ENCODE results near the gene CTSE. TPM values are rescaled to one million over a fixed set of nuclear protein-coding genes. Genes with fewer than 3 reads are reported as not detected.

The CTSE gene
- polyA plus RNA-seq, 6 donors from 2014 or later = not detected

DNA sequence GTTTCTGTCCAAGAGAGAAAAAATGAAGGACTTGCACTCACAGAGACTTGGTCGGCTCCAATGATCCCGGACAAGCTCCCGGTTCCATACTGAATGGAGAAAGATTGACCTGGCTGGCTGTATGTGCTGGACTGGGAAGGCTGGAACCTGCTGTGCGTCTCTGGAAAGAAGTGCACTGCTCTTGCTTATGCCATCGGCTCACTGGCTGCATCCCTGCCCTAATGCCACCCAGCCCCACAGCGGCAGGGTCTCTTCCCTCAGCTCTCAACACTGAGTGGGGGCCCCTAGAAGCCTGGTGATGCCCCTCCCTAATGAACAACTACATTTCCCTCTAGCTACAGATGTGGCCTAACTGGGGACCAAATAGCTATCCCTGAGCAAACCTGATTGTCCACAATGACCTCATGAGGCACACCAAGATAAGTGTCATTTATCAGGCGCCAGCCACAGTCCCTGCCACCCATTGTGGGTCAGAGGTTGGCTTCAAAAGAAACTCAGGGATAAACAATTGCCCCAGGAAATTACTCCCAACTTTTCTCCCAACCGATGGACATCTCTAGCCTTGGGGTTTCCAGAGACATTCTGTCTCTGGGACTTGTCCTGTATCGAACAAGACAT, 2.6 kb downstream of the CTSE start:
- DNase-seq = no peak
- H3K36me3 Mint-ChIP-seq = no peaks in the 10 kb centered on the region
- no peak overlapping the region for H3K4me3 Mint-ChIP-seq
- no peaks in the 10 kb centered on the region for H3K4me1 Mint-ChIP-seq
- H3K27me3 Mint-ChIP-seq = peaks cover 0 to 14% (median 11%) of the 10 kb centered on the region in 3 donors
- no peaks in the 10 kb centered on the region for H3K9me3 Mint-ChIP-seq
- peak overlapping the region in 1 of 6 donors; percentile 51 for H3K27ac Mint-ChIP-seq
- ATAC-seq (ENCODE audit: low read depth in 2 of 2) = no peak

DNA sequence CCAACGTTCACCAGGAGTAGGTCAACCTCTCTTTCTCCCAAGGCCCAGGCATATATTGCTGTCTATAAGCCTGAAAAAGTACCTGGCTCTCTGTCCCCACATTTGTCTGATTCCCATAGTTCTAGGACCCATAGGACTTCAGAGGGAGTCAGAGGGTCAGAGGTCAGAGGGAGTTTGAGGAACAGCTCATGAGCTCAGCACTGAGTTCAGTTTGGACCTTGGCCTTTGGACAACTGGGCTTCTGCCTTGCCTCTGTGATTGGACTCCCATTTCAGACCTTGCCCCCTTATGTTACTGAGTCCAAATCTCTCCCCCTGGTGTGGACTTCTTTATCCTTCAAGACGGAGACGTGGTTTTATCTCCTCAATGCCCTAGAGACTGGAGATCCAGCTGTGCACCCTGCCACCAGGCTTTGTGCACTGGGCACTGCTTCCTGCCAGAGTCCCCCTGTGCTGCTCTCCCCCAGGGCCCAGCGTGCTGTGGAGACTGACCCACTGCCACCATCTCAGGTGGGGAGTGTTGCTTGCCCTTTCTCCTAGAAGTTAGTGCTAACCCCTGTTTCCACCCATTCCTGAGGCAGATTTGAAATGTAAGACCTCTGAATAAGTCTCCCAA, 3.2 kb downstream of the CTSE start:
- no peaks in the 10 kb centered on the region for H3K9me3 Mint-ChIP-seq
- no peak overlapping the region for H3K4me3 Mint-ChIP-seq
- DNase-seq (no peak), ATAC-seq (ENCODE audit: low read depth in 2 of 2) (no peak)
- H3K36me3 Mint-ChIP-seq = no peaks in the 10 kb centered on the region
- H3K27ac Mint-ChIP-seq = peak overlapping the region in 1 of 6 donors; percentile 69
- H3K27me3 Mint-ChIP-seq = peaks cover 0 to 14% (median 11%) of the 10 kb centered on the region in 3 donors
- H3K4me1 Mint-ChIP-seq = no peaks in the 10 kb centered on the region

DNA sequence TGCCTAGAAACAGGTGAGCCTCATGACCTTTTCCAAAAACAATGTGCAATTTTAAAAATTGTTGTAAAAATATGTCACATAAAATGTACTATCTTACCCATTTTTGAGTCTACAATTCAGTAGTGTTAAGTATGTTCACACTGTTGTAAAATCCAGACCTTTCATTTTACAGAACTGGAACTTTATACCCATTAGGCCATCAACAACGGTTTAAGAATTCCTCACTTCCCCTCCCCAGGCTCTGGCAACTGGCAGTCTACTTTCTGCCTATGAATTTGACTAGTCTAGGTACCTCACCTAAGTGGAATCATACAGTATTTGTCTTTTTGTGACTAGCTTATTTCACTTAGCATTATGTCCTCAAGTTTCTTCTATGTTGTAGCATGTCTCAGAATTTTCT, 8.6 kb downstream of the CTSE start:
- no peak for DNase-seq
- no peaks in the 10 kb centered on the region for H3K27me3 Mint-ChIP-seq
- no peak for ATAC-seq (ENCODE audit: low read depth in 2 of 2)
- H3K4me1 Mint-ChIP-seq = peaks cover 22 to 30% (median 26%) of the 10 kb centered on the region in 3 donors
- H3K36me3 Mint-ChIP-seq = no peaks in the 10 kb centered on the region
- no peaks in the 10 kb centered on the region for H3K9me3 Mint-ChIP-seq
- peak overlapping the region in 2 of 6 donors; percentile 5 to 53 for H3K27ac Mint-ChIP-seq
- H3K4me3 Mint-ChIP-seq = no peak overlapping the region

DNA sequence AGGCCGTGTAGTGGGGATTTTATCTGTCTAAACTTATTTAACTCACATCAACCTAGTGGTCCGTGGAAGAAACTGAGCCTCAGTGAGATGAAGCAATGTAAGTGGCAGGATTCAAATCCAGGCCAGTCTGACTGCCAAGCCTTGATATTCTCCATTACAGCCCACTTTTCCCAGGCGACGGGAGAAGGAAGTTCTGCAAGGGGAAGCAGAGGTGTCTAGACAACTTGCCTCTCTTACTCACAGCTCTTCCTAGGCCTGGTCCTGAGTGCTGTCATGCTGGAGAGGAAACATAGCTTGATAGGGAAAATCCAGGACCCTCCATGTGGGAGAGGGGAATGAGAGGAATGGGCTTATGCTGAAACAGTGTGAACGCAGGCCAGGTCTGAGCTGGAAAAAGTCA, 9.1 kb downstream of the CTSE start:
- Mint-ChIP-seq H3K36me3 (no peaks in the 10 kb centered on the region), H3K4me3 (peak overlapping the region in 1 of 8 donors; percentile 52), H3K27ac (peak overlapping the region in 1 of 6 donors; percentile 11), H3K9me3 (no peaks in the 10 kb centered on the region), H3K4me1 (peaks cover 22 to 30% (median 26%) of the 10 kb centered on the region in 3 donors), H3K27me3 (no peaks in the 10 kb centered on the region)
- ATAC-seq (ENCODE audit: low read depth in 2 of 2) (no peak), DNase-seq (no peak)

DNA sequence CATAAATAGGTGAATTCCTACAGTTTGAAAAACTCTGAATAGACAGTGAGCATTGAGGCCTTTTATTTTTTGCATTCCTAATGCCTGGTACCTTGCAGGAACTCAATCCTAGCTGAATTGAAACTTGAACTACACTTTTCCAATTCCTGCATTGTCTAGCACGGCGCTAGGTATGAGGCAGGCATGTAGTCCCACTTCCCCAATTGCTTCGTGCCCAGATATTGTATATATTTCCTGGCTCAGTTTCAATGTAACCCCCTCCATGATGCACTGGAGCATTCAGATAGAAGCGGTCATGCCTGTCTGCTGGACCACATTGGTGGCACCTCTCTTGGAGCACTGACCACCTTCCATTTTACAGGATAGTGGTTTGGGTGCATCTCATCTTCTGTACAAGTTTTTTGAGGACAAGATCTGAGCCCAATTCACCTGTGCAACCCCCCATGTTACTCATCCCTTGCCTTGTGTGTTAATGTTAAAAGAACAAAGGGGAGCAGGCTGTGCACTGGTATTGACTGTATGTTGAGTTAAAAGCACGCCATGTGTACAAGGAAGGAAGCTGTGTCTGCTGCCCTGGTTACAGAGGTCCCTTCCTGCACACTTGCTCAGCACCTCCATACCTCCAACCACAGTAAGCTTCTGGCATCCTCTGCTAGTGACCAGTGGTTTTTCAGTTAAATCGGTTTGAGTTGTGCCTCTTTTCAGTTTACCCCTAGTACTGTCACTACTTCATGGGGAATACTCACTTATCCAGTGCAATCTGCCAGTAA, 10.5 kb downstream of the CTSE start:
- H3K27ac Mint-ChIP-seq = peak overlapping the region; percentile 90 to 98 (median 96)
- no peaks in the 10 kb centered on the region for H3K27me3 Mint-ChIP-seq
- no peak for ATAC-seq (ENCODE audit: low read depth in 2 of 2)

DNA sequence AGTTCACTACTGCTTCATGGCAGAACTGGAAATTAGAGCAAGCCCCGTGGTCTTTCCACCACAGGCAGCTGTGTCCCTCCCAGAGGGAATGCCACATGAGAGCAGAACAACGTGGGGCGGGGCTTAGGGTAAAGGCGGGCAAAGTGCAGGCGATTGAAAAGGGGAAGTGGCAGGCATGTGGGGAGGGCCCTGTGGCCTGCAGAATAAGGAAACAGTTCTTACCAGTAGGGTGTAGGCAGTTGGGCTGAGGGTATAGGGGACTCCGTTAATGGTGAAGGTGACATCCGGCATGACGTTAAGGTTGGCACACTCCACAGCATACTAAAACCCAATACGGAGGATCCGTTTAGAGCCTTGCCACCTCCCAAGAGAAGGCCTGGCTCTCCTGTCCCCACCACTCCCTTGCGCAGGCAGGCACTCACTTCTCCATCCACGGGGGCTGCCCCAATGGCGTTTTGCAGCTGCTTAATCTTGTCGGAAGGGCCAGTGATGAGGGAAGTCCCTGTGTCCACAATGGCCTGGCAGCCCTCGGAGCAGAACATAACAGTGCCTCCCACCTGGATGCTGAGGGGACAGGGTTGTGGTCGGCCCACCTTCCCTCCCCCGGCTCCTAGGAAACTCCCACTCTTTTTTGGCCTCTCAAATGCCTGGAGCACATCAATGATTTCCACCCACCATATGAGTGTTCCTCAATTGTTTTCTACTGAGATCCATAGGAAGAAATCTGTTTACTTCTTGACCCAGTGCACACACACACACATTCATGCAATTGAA, 11.4 kb downstream of the CTSE start:
- Mint-ChIP-seq H3K9me3 (no peaks in the 10 kb centered on the region), H3K4me1 (peaks cover 22 to 30% (median 26%) of the 10 kb centered on the region in 3 donors), H3K27me3 (no peaks in the 10 kb centered on the region), H3K4me3 (peak overlapping the region; percentile 1 to 87 (median 77)), H3K36me3 (no peaks in the 10 kb centered on the region), H3K27ac (peak overlapping the region; percentile 90 to 98 (median 96))
- ATAC-seq (ENCODE audit: low read depth in 2 of 2) (peak; percentile 97 to 99), DNase-seq (peak; percentile 90)

More for the DNA sequence above, 10.5 kb downstream of the CTSE start:
- H3K9me3 Mint-ChIP-seq = no peaks in the 10 kb centered on the region
- no peaks in the 10 kb centered on the region for H3K36me3 Mint-ChIP-seq
- peak overlapping the region; percentile 1 to 85 (median 74) for H3K4me3 Mint-ChIP-seq
- no peak for DNase-seq
- H3K4me1 Mint-ChIP-seq = peaks cover 22 to 30% (median 26%) of the 10 kb centered on the region in 3 donors

DNA sequence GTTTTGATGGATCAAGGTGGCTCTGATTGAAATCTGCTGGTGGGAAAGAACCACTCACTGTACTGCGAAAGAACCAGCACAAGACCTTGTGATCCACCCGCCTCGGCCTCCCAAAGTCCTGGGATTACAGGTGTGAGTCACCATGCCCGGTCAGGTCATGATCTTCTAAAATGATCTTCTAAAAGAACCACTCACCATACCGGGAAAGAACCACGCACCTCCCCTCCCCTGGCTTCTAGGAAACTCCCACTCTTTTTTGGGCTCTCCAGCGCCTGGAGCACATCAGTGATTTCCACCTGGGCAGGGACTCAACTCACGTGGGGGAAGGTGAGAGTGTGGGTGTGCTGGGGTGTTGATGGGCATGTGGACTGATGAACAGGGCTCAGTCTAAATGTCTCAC, 12.6 kb downstream of the CTSE start:
- H3K27ac Mint-ChIP-seq = peak overlapping the region in 2 of 6 donors; percentile 15 to 90
- H3K9me3 Mint-ChIP-seq = no peaks in the 10 kb centered on the region
- ATAC-seq (ENCODE audit: low read depth in 2 of 2) (no peak), DNase-seq (no peak)
- no peak overlapping the region for H3K4me3 Mint-ChIP-seq
- H3K36me3 Mint-ChIP-seq = no peaks in the 10 kb centered on the region
- no peaks in the 10 kb centered on the region for H3K27me3 Mint-ChIP-seq
- peaks cover 22 to 30% (median 26%) of the 10 kb centered on the region in 3 donors for H3K4me1 Mint-ChIP-seq

DNA sequence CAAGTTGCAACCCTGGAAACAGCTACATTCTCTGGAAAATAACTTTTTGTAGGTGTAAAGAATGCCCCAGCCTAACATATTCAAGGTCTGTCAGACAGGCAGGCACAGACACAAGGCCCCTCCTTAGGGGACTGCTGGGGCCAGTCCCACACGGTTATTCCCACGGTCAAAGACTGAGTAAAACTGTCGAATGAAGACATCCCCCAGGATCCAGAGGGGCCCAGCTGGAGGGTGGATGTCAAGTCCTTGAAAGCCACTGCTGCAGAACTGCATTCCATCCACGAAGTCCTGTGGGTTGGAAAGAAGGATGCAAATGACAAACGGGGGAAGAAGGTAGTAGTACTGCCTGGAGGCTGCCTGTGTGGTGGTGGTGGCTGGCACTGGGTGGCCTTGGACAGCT, 13.6 kb downstream of the CTSE start:
- Mint-ChIP-seq H3K27me3 (no peaks in the 10 kb centered on the region), H3K4me1 (peaks cover 22 to 30% (median 26%) of the 10 kb centered on the region in 3 donors), H3K9me3 (no peaks in the 10 kb centered on the region), H3K4me3 (no peak overlapping the region), H3K27ac (no peak overlapping the region), H3K36me3 (no peaks in the 10 kb centered on the region)
- DNase-seq (no peak), ATAC-seq (ENCODE audit: low read depth in 2 of 2) (no peak)

DNA sequence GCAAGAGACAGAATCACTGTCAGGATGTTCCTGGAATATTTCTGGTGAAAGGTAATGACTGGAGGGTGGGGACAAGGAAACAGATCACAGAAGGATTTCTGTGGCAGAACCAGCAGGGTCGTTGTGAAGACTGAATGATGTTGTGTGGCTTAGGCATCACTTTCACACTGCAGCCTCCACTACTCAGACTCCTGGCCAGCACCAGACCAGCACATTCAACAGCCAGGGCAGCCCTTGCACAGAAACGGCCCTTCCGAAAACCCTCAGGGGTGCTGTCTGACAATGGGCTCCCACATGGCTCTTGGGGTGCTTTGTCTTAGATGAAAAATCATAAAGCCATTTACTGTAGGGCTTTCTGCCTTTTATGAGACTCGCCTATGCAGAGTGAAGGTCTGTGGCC, 16.7 kb downstream of the CTSE start:
- Mint-ChIP-seq H3K36me3 (no peaks in the 10 kb centered on the region), H3K4me3 (no peak overlapping the region), H3K4me1 (peaks cover 12 to 18% (median 14%) of the 10 kb centered on the region in 3 donors), H3K27ac (peak overlapping the region in 1 of 6 donors; percentile 51), H3K27me3 (peaks cover 5 to 10% (median 8%) of the 10 kb centered on the region in 3 donors), H3K9me3 (no peaks in the 10 kb centered on the region)
- DNase-seq = no peak
- ATAC-seq (ENCODE audit: low read depth in 2 of 2) = no peak

DNA sequence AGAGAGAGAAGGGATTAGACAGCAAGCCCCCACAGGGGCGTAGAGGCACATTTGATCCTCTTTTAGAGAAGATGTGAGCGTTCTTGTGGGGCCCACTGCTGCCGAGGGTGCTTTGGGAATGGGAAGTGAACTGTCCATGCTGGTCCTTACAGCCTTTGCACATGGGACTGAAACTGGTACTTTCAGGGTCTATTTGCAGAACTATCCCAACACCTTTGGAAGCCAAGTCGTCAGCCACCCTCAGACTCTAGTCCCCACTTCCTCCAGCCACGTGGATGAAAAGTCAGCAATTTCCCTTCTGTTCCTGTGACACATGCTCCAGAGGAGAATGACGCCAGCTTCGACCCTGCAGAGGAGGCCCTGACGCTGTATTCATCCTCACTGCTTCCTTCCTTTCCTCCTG, 17.9 kb downstream of the CTSE start:
- Mint-ChIP-seq H3K9me3 (no peaks in the 10 kb centered on the region), H3K4me3 (no peak overlapping the region), H3K36me3 (no peaks in the 10 kb centered on the region), H3K27ac (peak overlapping the region in 1 of 6 donors; percentile 21), H3K27me3 (peaks cover 5 to 10% (median 8%) of the 10 kb centered on the region in 3 donors), H3K4me1 (peaks cover 8 to 11% (median 10%) of the 10 kb centered on the region in 3 donors)
- ATAC-seq (ENCODE audit: low read depth in 2 of 2) (no peak), DNase-seq (no peak)

DNA sequence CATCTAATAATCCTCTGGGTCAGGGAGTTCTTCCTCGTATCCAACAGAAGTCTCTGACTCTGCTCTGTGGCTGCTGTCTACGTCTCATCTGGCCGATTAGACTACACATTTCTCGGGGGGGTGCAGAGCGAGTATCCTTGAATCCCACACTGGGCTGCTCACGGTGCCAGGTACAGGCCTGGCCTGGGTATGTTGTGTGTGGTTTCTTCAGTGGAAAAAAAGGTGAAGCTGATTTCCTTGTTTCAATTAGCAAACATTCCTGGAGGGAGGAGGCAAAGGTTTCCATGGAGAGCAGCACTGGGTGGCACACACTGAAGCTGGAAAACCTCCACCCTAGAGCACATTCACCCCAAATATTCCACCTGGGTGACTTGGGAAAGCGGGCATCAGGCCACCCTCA, 18.5 kb downstream of the CTSE start:
- Mint-ChIP-seq H3K4me1 (peaks cover 8 to 10% (median 8%) of the 10 kb centered on the region in 3 donors), H3K9me3 (no peaks in the 10 kb centered on the region), H3K27ac (no peak overlapping the region), H3K36me3 (no peaks in the 10 kb centered on the region), H3K27me3 (peaks cover 5 to 10% (median 8%) of the 10 kb centered on the region in 3 donors), H3K4me3 (no peak overlapping the region)
- no peak for DNase-seq
- no peak for ATAC-seq (ENCODE audit: low read depth in 2 of 2)

DNA sequence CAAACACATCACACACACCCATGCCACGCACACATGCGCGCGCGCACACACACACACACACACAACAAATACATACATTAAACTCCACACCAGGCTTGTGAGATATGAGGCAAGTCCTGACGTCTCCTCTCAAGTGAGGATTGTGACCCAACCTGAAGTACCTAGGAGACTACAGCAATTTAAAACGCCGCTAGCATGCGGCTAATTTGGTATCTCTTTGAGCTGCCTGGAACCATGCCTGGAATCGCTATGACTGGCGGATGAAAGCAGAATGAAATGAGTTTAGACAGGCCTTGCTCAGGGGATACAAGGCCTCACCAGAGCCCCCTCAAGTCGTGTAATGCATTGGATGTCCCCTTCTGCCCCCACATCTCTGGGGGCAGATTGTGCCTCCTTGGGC, 18.9 kb downstream of the CTSE start:
- peak overlapping the region in 2 of 6 donors; percentile 1 to 2 for H3K27ac Mint-ChIP-seq
- DNase-seq (no peak), ATAC-seq (ENCODE audit: low read depth in 2 of 2) (no peak)
- peaks cover 5 to 10% (median 8%) of the 10 kb centered on the region in 3 donors for H3K27me3 Mint-ChIP-seq
- no peaks in the 10 kb centered on the region for H3K36me3 Mint-ChIP-seq
- H3K4me1 Mint-ChIP-seq = peaks cover 8 to 10% (median 8%) of the 10 kb centered on the region in 3 donors
- H3K4me3 Mint-ChIP-seq = no peak overlapping the region
- no peaks in the 10 kb centered on the region for H3K9me3 Mint-ChIP-seq

Data from naive B cell (primary cell).